Measurements from ENCODE around the gene EXOSC7. TPM values are rescaled to one million over a fixed set of nuclear protein-coding genes. Genes with fewer than 3 reads are reported as not detected.

The EXOSC7 gene
- total RNA-seq, 2 donors from 2014 or later: 61.2 to 69.4 TPM

GRCh38 chr3:44991326-44991725 is 15.3 kb downstream of the EXOSC7 start:
- H3K27me3 ChIP-seq (ENCODE audit: control insufficient read depth, insufficient read depth, low read length, poor library complexity, severe bottlenecking): no peaks in the 10 kb centered on the region
- no peak for DNase-seq
- peaks cover 54% of the 10 kb centered on the region for H3K36me3 ChIP-seq (ENCODE audit: control insufficient read depth, insufficient read depth, low read length)
- H3K27ac ChIP-seq (ENCODE audit: low read depth, low read length): no peak overlapping the region
- WGBS, 2 experiments (ENCODE audit: insufficient coverage in 1 of 2, insufficient read length in 1 of 2): 100% methylated on average over 1 of the region's 1 CpG
- Mint-ChIP-seq H3K36me3 (ENCODE audit: low read depth) (peaks cover 68% of the 10 kb centered on the region), H3K9me3 (peaks cover 7% of the 10 kb centered on the region), H3K4me3 (no peak overlapping the region), H3K27me3 (ENCODE audit: insufficient read depth) (no peaks in the 10 kb centered on the region), H3K4me1 (peaks cover 32% of the 10 kb centered on the region), H3K27ac (no peak overlapping the region)
- H3K4me3 ChIP-seq (ENCODE audit: low read length): no peak overlapping the region
- peaks cover 7% of the 10 kb centered on the region for H3K4me1 ChIP-seq (ENCODE audit: control insufficient read depth, insufficient read depth, low read length)
- H3K9ac ChIP-seq (ENCODE audit: extremely low read depth, low read length, poor library complexity, severe bottlenecking): no peak overlapping the region
- TF ChIP-seq CTCF (conservative IDR thresholded peaks at IDR 0.05): no peak
- H3K9me3 ChIP-seq (ENCODE audit: control insufficient read depth, low read length): peaks cover 4% of the 10 kb centered on the region

GRCh38 chr3:44992555-44993470 is 16.8 kb downstream of the EXOSC7 start:
- no peaks in the 10 kb centered on the region for H3K9me3 Mint-ChIP-seq
- H3K9me3 ChIP-seq (ENCODE audit: control insufficient read depth, low read length): no peaks in the 10 kb centered on the region
- peak overlapping the region; percentile 0 for H3K4me3 ChIP-seq (ENCODE audit: low read length)
- peaks cover 64% of the 10 kb centered on the region for H3K36me3 Mint-ChIP-seq (ENCODE audit: low read depth)
- H3K27me3 Mint-ChIP-seq (ENCODE audit: insufficient read depth): no peaks in the 10 kb centered on the region
- H3K4me1 ChIP-seq (ENCODE audit: control insufficient read depth, insufficient read depth, low read length): peaks cover 7% of the 10 kb centered on the region
- 64 to 65% methylated on average over 5 to 7 of the region's 7 CpGs for WGBS, 2 experiments (ENCODE audit: insufficient coverage in 1 of 2, insufficient read length in 1 of 2)
- H3K4me1 Mint-ChIP-seq: peaks cover 31% of the 10 kb centered on the region
- peak; percentile 95 for TF ChIP-seq CTCF (conservative IDR thresholded peaks at IDR 0.05)
- peak; percentile 74 for DNase-seq
- no peak overlapping the region for H3K4me3 Mint-ChIP-seq
- no peak overlapping the region for H3K27ac ChIP-seq (ENCODE audit: low read depth, low read length)
- H3K27ac Mint-ChIP-seq: peak overlapping the region; percentile 49
- no peak overlapping the region for H3K9ac ChIP-seq (ENCODE audit: extremely low read depth, low read length, poor library complexity, severe bottlenecking)
- H3K27me3 ChIP-seq (ENCODE audit: control insufficient read depth, insufficient read depth, low read length, poor library complexity, severe bottlenecking): no peaks in the 10 kb centered on the region
- peaks cover 67% of the 10 kb centered on the region for H3K36me3 ChIP-seq (ENCODE audit: control insufficient read depth, insufficient read depth, low read length)

- DNase-seq: no peak
- peaks cover 5% of the 10 kb centered on the region for H3K4me1 ChIP-seq (ENCODE audit: control insufficient read depth, insufficient read depth, low read length)
- H3K4me3 ChIP-seq (ENCODE audit: low read length): peak overlapping the region; percentile 0
- no peaks in the 10 kb centered on the region for H3K9me3 Mint-ChIP-seq
- no peaks in the 10 kb centered on the region for H3K9me3 ChIP-seq (ENCODE audit: control insufficient read depth, low read length)
- peaks cover 69% of the 10 kb centered on the region for H3K36me3 Mint-ChIP-seq (ENCODE audit: low read depth)
- no peaks in the 10 kb centered on the region for H3K27me3 ChIP-seq (ENCODE audit: control insufficient read depth, insufficient read depth, low read length, poor library complexity, severe bottlenecking)
- H3K27ac Mint-ChIP-seq: no peak overlapping the region
- no peak overlapping the region for H3K9ac ChIP-seq (ENCODE audit: extremely low read depth, low read length, poor library complexity, severe bottlenecking)
- no peak overlapping the region for H3K27ac ChIP-seq (ENCODE audit: low read depth, low read length)
- H3K4me1 Mint-ChIP-seq: peaks cover 23% of the 10 kb centered on the region
- H3K36me3 ChIP-seq (ENCODE audit: control insufficient read depth, insufficient read depth, low read length): peaks cover 69% of the 10 kb centered on the region
- no peaks in the 10 kb centered on the region for H3K27me3 Mint-ChIP-seq (ENCODE audit: insufficient read depth)
- no peak overlapping the region for H3K4me3 Mint-ChIP-seq
- TF ChIP-seq CTCF (conservative IDR thresholded peaks at IDR 0.05): no peak
These were observed 17.6 kb downstream of the EXOSC7 start for GRCh38 chr3:44993471-44994205.

Data from endodermal cell (in vitro differentiated cells).